ENCODE measurements around the gene KCNG2.

KCNG2 gene

GRCh38 chr18:79924814-79925731 is 127.3 kb downstream of the KCNG2 start:
- no peak for DNase-seq (ENCODE audit: low spot score)

- no peak for DNase-seq (ENCODE audit: low spot score)
Measured at GRCh38 chr18:79926306-79926705, 128.6 kb downstream of the KCNG2 start.

- no peak for DNase-seq (ENCODE audit: low spot score)
Measured at GRCh38 chr18:79926715-79927606, 129.2 kb downstream of the KCNG2 start.

- no peak for DNase-seq (ENCODE audit: low spot score)
Measured at GRCh38 chr18:79927607-79928562, 130.1 kb downstream of the KCNG2 start.

GRCh38 chr18:79928563-79928960 is 130.8 kb downstream of the KCNG2 start:
- DNase-seq (ENCODE audit: low spot score), result no peak

GRCh38 chr18:79930020-79930642 is 132.4 kb downstream of the KCNG2 start:
- peak; percentile 36 for DNase-seq (ENCODE audit: low spot score)

- no peak for DNase-seq (ENCODE audit: low spot score)
Measured at GRCh38 chr18:79931475-79931874, 133.7 kb downstream of the KCNG2 start.

GRCh38 chr18:79932907-79933306 is 135.2 kb downstream of the KCNG2 start:
- no peak for DNase-seq (ENCODE audit: low spot score)

- DNase-seq (ENCODE audit: low spot score), result no peak
Measured at GRCh38 chr18:79933765-79934164, 136.0 kb downstream of the KCNG2 start.

GRCh38 chr18:79934311-79935097 is 136.8 kb downstream of the KCNG2 start:
- DNase-seq (ENCODE audit: low spot score), result no peak

- DNase-seq (ENCODE audit: low spot score), result no peak
Measured at GRCh38 chr18:79935098-79935480, 137.4 kb downstream of the KCNG2 start.

GRCh38 chr18:79935499-79935898 is 137.8 kb downstream of the KCNG2 start:
- DNase-seq (ENCODE audit: low spot score), result no peak

- no peak for DNase-seq (ENCODE audit: low spot score)
Measured at GRCh38 chr18:79935925-79936324, 138.2 kb downstream of the KCNG2 start.

GRCh38 chr18:79936641-79937040 is 138.9 kb downstream of the KCNG2 start:
- no peak for DNase-seq (ENCODE audit: low spot score)

GRCh38 chr18:79937103-79937860 is 139.5 kb downstream of the KCNG2 start:
- DNase-seq (ENCODE audit: low spot score), result no peak

GRCh38 chr18:79938196-79938595 is 140.5 kb downstream of the KCNG2 start:
- no peak for DNase-seq (ENCODE audit: low spot score)

- DNase-seq (ENCODE audit: low spot score), result no peak
Measured at GRCh38 chr18:79939096-79939495, 141.4 kb downstream of the KCNG2 start.

GRCh38 chr18:79940126-79940813 is 142.5 kb downstream of the KCNG2 start:
- DNase-seq (ENCODE audit: low spot score), result no peak

All from RKO (cell line).